ENCODE data around the gene NKTR.

Gene NKTR

GRCh38 chr3:42667523-42668412 is 67.3 kb downstream of the NKTR start:
- H3K4me3 ChIP-seq (ENCODE audit: low read depth, low read length): no peak overlapping the region
- no peaks in the 10 kb centered on the region for H3K9me3 ChIP-seq (ENCODE audit: control insufficient read depth, insufficient read depth, low read length)
- H3K36me3 ChIP-seq (ENCODE audit: control insufficient read depth, insufficient read depth, low read length): no peaks in the 10 kb centered on the region
- H3K4me1 ChIP-seq (ENCODE audit: control insufficient read depth, insufficient read depth, low read length): no peaks in the 10 kb centered on the region
- H3K27me3 ChIP-seq (ENCODE audit: control insufficient read depth, insufficient read depth, low read length): no peaks in the 10 kb centered on the region
- H3K9ac ChIP-seq (ENCODE audit: low read depth, low read length): no peak overlapping the region

GRCh38 chr3:42668413-42668760 is 67.9 kb downstream of the NKTR start:
- H3K27me3 ChIP-seq (ENCODE audit: control insufficient read depth, insufficient read depth, low read length): no peaks in the 10 kb centered on the region
- H3K4me3 ChIP-seq (ENCODE audit: low read depth, low read length): no peak overlapping the region
- no peak overlapping the region for H3K9ac ChIP-seq (ENCODE audit: low read depth, low read length)
- H3K9me3 ChIP-seq (ENCODE audit: control insufficient read depth, insufficient read depth, low read length): no peaks in the 10 kb centered on the region
- no peaks in the 10 kb centered on the region for H3K4me1 ChIP-seq (ENCODE audit: control insufficient read depth, insufficient read depth, low read length)
- H3K36me3 ChIP-seq (ENCODE audit: control insufficient read depth, insufficient read depth, low read length): no peaks in the 10 kb centered on the region

GRCh38 chr3:42668793-42669217 is 68.3 kb downstream of the NKTR start:
- H3K4me1 ChIP-seq (ENCODE audit: control insufficient read depth, insufficient read depth, low read length): no peaks in the 10 kb centered on the region
- no peaks in the 10 kb centered on the region for H3K27me3 ChIP-seq (ENCODE audit: control insufficient read depth, insufficient read depth, low read length)
- no peaks in the 10 kb centered on the region for H3K36me3 ChIP-seq (ENCODE audit: control insufficient read depth, insufficient read depth, low read length)
- H3K9me3 ChIP-seq (ENCODE audit: control insufficient read depth, insufficient read depth, low read length): no peaks in the 10 kb centered on the region
- H3K9ac ChIP-seq (ENCODE audit: low read depth, low read length): no peak overlapping the region
- H3K4me3 ChIP-seq (ENCODE audit: low read depth, low read length): no peak overlapping the region

GRCh38 chr3:42670051-42670576 is 69.6 kb downstream of the NKTR start:
- H3K4me3 ChIP-seq (ENCODE audit: low read depth, low read length): no peak overlapping the region
- no peaks in the 10 kb centered on the region for H3K27me3 ChIP-seq (ENCODE audit: control insufficient read depth, insufficient read depth, low read length)
- no peaks in the 10 kb centered on the region for H3K4me1 ChIP-seq (ENCODE audit: control insufficient read depth, insufficient read depth, low read length)
- no peaks in the 10 kb centered on the region for H3K9me3 ChIP-seq (ENCODE audit: control insufficient read depth, insufficient read depth, low read length)
- H3K36me3 ChIP-seq (ENCODE audit: control insufficient read depth, insufficient read depth, low read length): no peaks in the 10 kb centered on the region
- H3K9ac ChIP-seq (ENCODE audit: low read depth, low read length): no peak overlapping the region

GRCh38 chr3:42670670-42671069 is 70.2 kb downstream of the NKTR start:
- Histone ChIP-seq H3K27me3 (ENCODE audit: control insufficient read depth, insufficient read depth, low read length) (no peaks in the 10 kb centered on the region), H3K9me3 (ENCODE audit: control insufficient read depth, insufficient read depth, low read length) (no peaks in the 10 kb centered on the region), H3K4me1 (ENCODE audit: control insufficient read depth, insufficient read depth, low read length) (no peaks in the 10 kb centered on the region), H3K36me3 (ENCODE audit: control insufficient read depth, insufficient read depth, low read length) (no peaks in the 10 kb centered on the region), H3K9ac (ENCODE audit: low read depth, low read length) (no peak overlapping the region), H3K4me3 (ENCODE audit: low read depth, low read length) (no peak overlapping the region)

- H3K36me3 ChIP-seq (ENCODE audit: control insufficient read depth, insufficient read depth, low read length): no peaks in the 10 kb centered on the region
- H3K9ac ChIP-seq (ENCODE audit: low read depth, low read length): no peak overlapping the region
- no peaks in the 10 kb centered on the region for H3K27me3 ChIP-seq (ENCODE audit: control insufficient read depth, insufficient read depth, low read length)
- no peaks in the 10 kb centered on the region for H3K9me3 ChIP-seq (ENCODE audit: control insufficient read depth, insufficient read depth, low read length)
- H3K4me1 ChIP-seq (ENCODE audit: control insufficient read depth, insufficient read depth, low read length): no peaks in the 10 kb centered on the region
- no peak overlapping the region for H3K4me3 ChIP-seq (ENCODE audit: low read depth, low read length)
These were observed 72.0 kb downstream of the NKTR start for GRCh38 chr3:42672515-42672914.

GRCh38 chr3:42673082-42673481 is 72.6 kb downstream of the NKTR start:
- H3K9ac ChIP-seq (ENCODE audit: low read depth, low read length): no peak overlapping the region
- H3K27me3 ChIP-seq (ENCODE audit: control insufficient read depth, insufficient read depth, low read length): no peaks in the 10 kb centered on the region
- no peaks in the 10 kb centered on the region for H3K36me3 ChIP-seq (ENCODE audit: control insufficient read depth, insufficient read depth, low read length)
- no peaks in the 10 kb centered on the region for H3K9me3 ChIP-seq (ENCODE audit: control insufficient read depth, insufficient read depth, low read length)
- no peak overlapping the region for H3K4me3 ChIP-seq (ENCODE audit: low read depth, low read length)
- no peaks in the 10 kb centered on the region for H3K4me1 ChIP-seq (ENCODE audit: control insufficient read depth, insufficient read depth, low read length)

- Histone ChIP-seq H3K9me3 (ENCODE audit: control insufficient read depth, insufficient read depth, low read length) (no peaks in the 10 kb centered on the region), H3K9ac (ENCODE audit: low read depth, low read length) (no peak overlapping the region), H3K27me3 (ENCODE audit: control insufficient read depth, insufficient read depth, low read length) (no peaks in the 10 kb centered on the region), H3K4me3 (ENCODE audit: low read depth, low read length) (no peak overlapping the region), H3K36me3 (ENCODE audit: control insufficient read depth, insufficient read depth, low read length) (no peaks in the 10 kb centered on the region), H3K4me1 (ENCODE audit: control insufficient read depth, insufficient read depth, low read length) (no peaks in the 10 kb centered on the region)
These were observed 73.7 kb downstream of the NKTR start for GRCh38 chr3:42674146-42674545.

GRCh38 chr3:42675909-42676308 is 75.4 kb downstream of the NKTR start:
- H3K9me3 ChIP-seq (ENCODE audit: control insufficient read depth, insufficient read depth, low read length): no peaks in the 10 kb centered on the region
- H3K27me3 ChIP-seq (ENCODE audit: control insufficient read depth, insufficient read depth, low read length): no peaks in the 10 kb centered on the region
- no peaks in the 10 kb centered on the region for H3K36me3 ChIP-seq (ENCODE audit: control insufficient read depth, insufficient read depth, low read length)
- H3K4me3 ChIP-seq (ENCODE audit: low read depth, low read length): no peak overlapping the region
- H3K4me1 ChIP-seq (ENCODE audit: control insufficient read depth, insufficient read depth, low read length): no peaks in the 10 kb centered on the region
- H3K9ac ChIP-seq (ENCODE audit: low read depth, low read length): no peak overlapping the region

- Histone ChIP-seq H3K9me3 (ENCODE audit: control insufficient read depth, insufficient read depth, low read length) (no peaks in the 10 kb centered on the region), H3K27me3 (ENCODE audit: control insufficient read depth, insufficient read depth, low read length) (no peaks in the 10 kb centered on the region), H3K4me1 (ENCODE audit: control insufficient read depth, insufficient read depth, low read length) (no peaks in the 10 kb centered on the region), H3K36me3 (ENCODE audit: control insufficient read depth, insufficient read depth, low read length) (no peaks in the 10 kb centered on the region), H3K4me3 (ENCODE audit: low read depth, low read length) (no peak overlapping the region), H3K9ac (ENCODE audit: low read depth, low read length) (no peak overlapping the region)
These were observed 78.0 kb downstream of the NKTR start for GRCh38 chr3:42678447-42678846.

GRCh38 chr3:42680271-42680670 is 79.8 kb downstream of the NKTR start:
- Histone ChIP-seq H3K9me3 (ENCODE audit: control insufficient read depth, insufficient read depth, low read length) (no peaks in the 10 kb centered on the region), H3K9ac (ENCODE audit: low read depth, low read length) (no peak overlapping the region), H3K4me3 (ENCODE audit: low read depth, low read length) (no peak overlapping the region), H3K4me1 (ENCODE audit: control insufficient read depth, insufficient read depth, low read length) (no peaks in the 10 kb centered on the region), H3K27me3 (ENCODE audit: control insufficient read depth, insufficient read depth, low read length) (no peaks in the 10 kb centered on the region), H3K36me3 (ENCODE audit: control insufficient read depth, insufficient read depth, low read length) (no peaks in the 10 kb centered on the region)

GRCh38 chr3:42680806-42681205 is 80.3 kb downstream of the NKTR start:
- H3K4me3 ChIP-seq (ENCODE audit: low read depth, low read length): no peak overlapping the region
- H3K9ac ChIP-seq (ENCODE audit: low read depth, low read length): no peak overlapping the region
- H3K36me3 ChIP-seq (ENCODE audit: control insufficient read depth, insufficient read depth, low read length): no peaks in the 10 kb centered on the region
- H3K27me3 ChIP-seq (ENCODE audit: control insufficient read depth, insufficient read depth, low read length): no peaks in the 10 kb centered on the region
- no peaks in the 10 kb centered on the region for H3K4me1 ChIP-seq (ENCODE audit: control insufficient read depth, insufficient read depth, low read length)
- no peaks in the 10 kb centered on the region for H3K9me3 ChIP-seq (ENCODE audit: control insufficient read depth, insufficient read depth, low read length)
